Endothelial cell of umbilical vein (primary cell): ENCODE data around the gene PRKAB2. TPM values are rescaled to one million over a fixed set of nuclear protein-coding genes. Genes with fewer than 3 reads are reported as not detected.

Experiments used
- BruUV-seq: library from RNA; stranded (reverse); fragments of 400-500 nt; replicated peaks from 2 replicates; lab custom pipeline; 2021; lab: Mats Ljungman, UMichigan
- CTCF ChIA-PET: fragments of 300-600, 350-600 bp; sonication (Branson Sonifier 250); formaldehyde crosslinking; loops from one replicate; lab custom pipeline; 2021; ENCODE audit warnings: antibody characterized with exemption, inconsistent platforms; lab: Charles Lee
- POLR2A ChIA-PET: fragments of 300-600, 350-600 bp; sonication (Branson Sonifier 250); formaldehyde crosslinking; loops from one replicate; lab custom pipeline; 2021; ENCODE audit warnings: antibody characterized with exemption, inconsistent platforms; lab: Charles Lee
- DNase-seq: peaks from one replicate; pipeline ENCODE4 v3.0.0-alpha.2; 2011; ENCODE audit warnings: low read depth, low spot score
- FAIRE-seq: peaks from 2 replicates; lab custom pipeline; 2011; peaks lifted over from hg19 to GRCh38; lab: Jason Lieb, UNC
- H2AFZ ChIP-seq: 2 replicates; pipeline ENCODE4 v1.6.0; 2012; ENCODE audit warnings: low read depth, low read length, control low read depth, inconsistent platforms
- H3K27ac ChIP-seq: 2 replicates; pipeline ENCODE4 v1.5.1; 2011; ENCODE audit warnings: low read depth, mild to moderate bottlenecking, control low read depth, low read length, moderate library complexity; ENCODE audit not compliant: insufficient read depth
- H3K27me3 ChIP-seq, 2 experiments: 2 replicates each; pipeline versions ENCODE4 v1.6.0 to v1.6.1; 2011; ENCODE audit warnings: low read length in 2 of 2, mixed read lengths in 1 of 2; ENCODE audit not compliant: control insufficient read depth in 2 of 2, insufficient read depth in 2 of 2
- H3K36me3 ChIP-seq, 2 experiments: 2 replicates in 1 of 2; 3 replicates in 1 of 2; pipeline ENCODE4 v1.5.1; 2011; ENCODE audit warnings: low read length in 2 of 2, mild to moderate bottlenecking in 1 of 2, moderate library complexity in 1 of 2; ENCODE audit not compliant: control insufficient read depth in 2 of 2, insufficient read depth in 2 of 2; ENCODE audit errors: extremely low read depth in 1 of 2
- H3K4me1 ChIP-seq: 3 replicates; pipeline ENCODE4 v1.5.1; 2011; ENCODE audit warnings: mild to moderate bottlenecking, low read length; ENCODE audit not compliant: control insufficient read depth, insufficient read depth; ENCODE audit errors: extremely low read depth
- H3K4me2 ChIP-seq: 2 replicates; pipeline ENCODE4 v1.6.1; 2011; ENCODE audit warnings: low read length, control low read depth, mixed read lengths; ENCODE audit not compliant: insufficient read depth
- H3K4me3 ChIP-seq, 3 experiments: fragments of 200-600 bp in 1 of 3; sonication (generic), shearing (Covaris generic) in 1 of 3; replicated peaks in 1 of 3; 2 replicates each; pipeline ENCODE4 v1.5.1; 2011 to 2016; ENCODE audit warnings: control low read depth in 3 of 3, low read length in 3 of 3, mild to moderate bottlenecking in 2 of 3, inconsistent platforms in 1 of 3, low read depth in 1 of 3, moderate library complexity in 1 of 3; ENCODE audit not compliant: insufficient read depth in 1 of 3
- H3K79me2 ChIP-seq: 2 replicates; pipeline ENCODE4 v1.6.0; 2012; ENCODE audit warnings: low read length, inconsistent platforms; ENCODE audit not compliant: control insufficient read depth, insufficient read depth
- H3K9ac ChIP-seq: replicated peaks from 2 replicates; pipeline ENCODE3; 2011; ENCODE audit warnings: low read length, control low read depth; ENCODE audit not compliant: insufficient read depth; ENCODE audit errors: extremely low read depth
- H3K9me1 ChIP-seq: replicated peaks from 3 replicates; pipeline ENCODE4 v1.6.0; 2011; ENCODE audit warnings: mild to moderate bottlenecking, low read length; ENCODE audit not compliant: control insufficient read depth, insufficient read depth; ENCODE audit errors: extremely low read depth
- H3K9me3 ChIP-seq: replicated peaks from 2 replicates; pipeline ENCODE4 v1.5.1; 2012; ENCODE audit warnings: low read length, inconsistent platforms; ENCODE audit not compliant: control insufficient read depth, insufficient read depth
- H4K20me1 ChIP-seq: replicated peaks from 2 replicates; pipeline ENCODE3; 2011; ENCODE audit warnings: mild to moderate bottlenecking, low read length; ENCODE audit not compliant: control insufficient read depth, insufficient read depth; ENCODE audit errors: extremely low read depth
- EZH2 ChIP-seq: IDR thresholded peaks from 2 replicates; pipeline ENCODE4 v1.6.1; 2012; ENCODE audit warnings: borderline replicate concordance, low read depth, mild to moderate bottlenecking, moderate library complexity, low read length, inconsistent platforms; ENCODE audit not compliant: severe bottlenecking
- FOS ChIP-seq: IDR thresholded peaks from 2 replicates; pipeline ENCODE4 v1.6.1; 2011; ENCODE audit warnings: mild to moderate bottlenecking, low read length, moderate library complexity, borderline replicate concordance; ENCODE audit not compliant: insufficient read depth
- GATA2 ChIP-seq: IDR thresholded peaks from 2 replicates; pipeline ENCODE4 v1.7.0; 2011; ENCODE audit warnings: low read depth, mild to moderate bottlenecking, moderate library complexity, mixed read lengths, low read length; ENCODE audit not compliant: insufficient read length, insufficient read depth
- JUN ChIP-seq: IDR thresholded peaks from 2 replicates; pipeline ENCODE4 v1.6.1; 2011; ENCODE audit warnings: borderline replicate concordance, low read depth; ENCODE audit not compliant: insufficient read length, insufficient read depth
- MAX ChIP-seq: IDR thresholded peaks from 2 replicates; pipeline ENCODE4 v1.6.1; 2011; ENCODE audit not compliant: insufficient read depth, insufficient read length
- MYC ChIP-seq: IDR thresholded peaks from one replicate; pipeline ENCODE4 v1.6.1; 2011; ENCODE audit warnings: mild to moderate bottlenecking, low read depth, low read length
- POLR2A ChIP-seq: IDR thresholded peaks from 2 replicates; pipeline ENCODE4 v1.6.1; 2012; ENCODE audit warnings: low read depth, mild to moderate bottlenecking, control low read depth, low read length
- POLR2AphosphoS5 ChIP-seq: IDR thresholded peaks from 2 replicates; pipeline ENCODE4 v1.6.1; 2012; ENCODE audit warnings: low read depth, mild to moderate bottlenecking, control low read depth, low read length, moderate library complexity; ENCODE audit not compliant: insufficient read depth
- dilution Hi-C: fragments of 300-500 bp; cut with MboI; formaldehyde crosslinking; loops from one replicate; pipeline ENCODE4 v1.15.0; 2019; ENCODE audit warnings: low sequenced_read_pairs; ENCODE audit not compliant: extremely low pct_ligation_motif_present
- intact Hi-C: fragments of 100-400 bp; cut with micrococcal nuclease; formaldehyde crosslinking; loops from one replicate; pipeline ENCODE4 v1.10.0; 2022
- polyA plus RNA-seq, 4 experiments: library from polyadenylated mRNA; depleted of rRNA in 3 of 4; stranded (reverse) in 3 of 4; unstranded in 1 of 4; fragments of >200 nt; gene quantifications; 2 replicates each; pipeline versions ENCODE4 v1.2.1 to v1.2.3, GENCODE V29; 2011 to 2012; ENCODE audit warnings: missing spikeins in 1 of 4
- total RNA-seq: library from RNA; stranded (reverse); gene quantifications from 2 replicates; pipeline ENCODE4 v1.2.3, GENCODE V29; 2021
- TF ChIP-seq, protein P1 (sequence below), 2 donors: IDR thresholded peaks; 1 replicate in 1 of 2; 2 replicates in 1 of 2; pipeline ENCODE4 v1.5.1; 2011; ENCODE audit warnings: low read length in 2 of 2, mild to moderate bottlenecking in 2 of 2, moderate library complexity in 2 of 2, control low read depth in 1 of 2, inconsistent platforms in 1 of 2, low read depth in 1 of 2; ENCODE audit not compliant: insufficient read depth in 1 of 2; ENCODE audit errors: extremely low read depth in 1 of 2

Gene PRKAB2
- total and polyA plus RNA-seq, 2 donors (not counting 3 experiments of a cell fraction or from before 2014, with no cell fraction given): 6.2 to 7.4 TPM

DNA sequence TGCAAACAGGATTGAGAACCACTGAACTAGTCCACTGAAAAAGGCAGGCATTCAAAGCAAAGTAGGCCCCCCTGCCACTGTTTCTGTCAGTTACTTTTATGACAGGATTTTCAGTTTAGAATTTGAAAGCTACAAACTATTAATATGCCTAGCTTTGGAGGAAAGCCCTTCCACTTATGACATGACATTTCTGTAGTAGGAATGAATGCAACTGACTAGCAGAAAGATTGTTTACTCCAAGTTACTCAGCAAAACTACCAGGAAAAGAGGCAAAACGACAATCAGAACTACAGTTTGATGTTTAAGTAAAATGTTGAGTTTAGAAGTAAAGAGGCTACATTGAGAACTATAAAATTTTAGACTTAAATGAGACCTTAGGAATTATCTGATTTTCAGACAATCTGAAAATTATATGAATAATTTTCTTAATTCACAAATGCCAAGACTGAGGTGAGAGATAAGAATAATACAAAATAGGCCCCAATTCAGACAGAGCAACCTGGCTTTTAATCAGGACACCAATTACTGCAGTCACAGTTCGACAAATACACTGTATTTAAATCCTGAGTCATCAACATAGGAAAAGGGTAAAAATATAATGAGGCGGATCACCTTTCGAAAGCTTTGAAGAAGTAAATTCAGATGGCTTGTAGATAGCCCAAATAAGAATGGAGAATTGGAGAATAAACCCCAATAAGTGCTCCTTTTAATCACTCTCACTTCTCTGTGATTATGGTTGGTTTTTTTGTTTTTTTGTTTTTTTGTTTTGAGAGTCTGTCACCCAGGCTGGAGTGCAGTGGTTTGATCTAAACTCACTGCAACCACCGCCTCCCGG, 2.2 kb downstream of the PRKAB2 start:
- H3K9me1 ChIP-seq: no peaks in the 10 kb centered on the region
- H3K36me3 ChIP-seq: no peaks in the 10 kb centered on the region
- H3K9ac ChIP-seq: no peak overlapping the region
- no TSS peak for BruUV-seq
- dilution Hi-C loops (no loop called here), intact Hi-C loops (loop anchor here (5.0 kb wide), 3 partner anchors 88 to 427 kb away; partner anchors contain the start of gene BCL9)
- no peak for FAIRE-seq
- ChIA-PET POLR2A (no interaction called here), CTCF (interaction anchor here (3.7 kb wide), 1 partner anchor 73 kb away, joined by 63 read pairs; the partner anchor contains the start of gene CHD1L)
- TF ChIP-seq POLR2AphosphoS5: no peak
- no peak overlapping the region for H3K4me2 ChIP-seq
- H3K9me3 ChIP-seq: no peaks in the 10 kb centered on the region
- no peaks in the 10 kb centered on the region for H3K27me3 ChIP-seq
- no peak overlapping the region for H3K4me3 ChIP-seq
- H3K4me1 ChIP-seq: peaks cover 12% of the 10 kb centered on the region
- peaks cover 13% of the 10 kb centered on the region for H3K79me2 ChIP-seq
- DNase-seq: no peak
- no peaks in the 10 kb centered on the region for H4K20me1 ChIP-seq
- no peak overlapping the region for H2AFZ ChIP-seq
- no peak overlapping the region for H3K27ac ChIP-seq

DNA sequence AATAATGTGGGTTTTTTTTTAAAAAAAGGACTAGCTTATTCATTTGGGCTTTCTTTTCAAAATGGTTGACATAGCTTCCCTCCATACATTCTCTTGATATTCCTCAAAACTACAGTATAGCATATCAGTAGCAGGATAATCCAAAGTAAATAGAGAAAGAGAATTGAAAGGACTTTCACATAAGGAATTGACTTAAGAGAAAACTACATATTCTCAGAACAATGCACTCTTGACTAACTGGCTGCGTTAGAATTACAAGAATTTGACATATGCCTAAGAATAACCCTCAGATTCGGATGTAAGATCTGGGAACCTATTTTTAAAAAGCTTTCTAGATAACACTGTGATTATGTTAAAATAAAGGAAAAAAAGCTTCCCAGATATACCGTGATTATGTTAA, 3.1 kb downstream of the PRKAB2 start:
- Histone ChIP-seq H3K4me2 (no peak overlapping the region), H3K27ac (no peak overlapping the region), H3K4me3 (no peak overlapping the region), H3K36me3 (no peaks in the 10 kb centered on the region), H3K27me3 (no peaks in the 10 kb centered on the region), H4K20me1 (no peaks in the 10 kb centered on the region), H3K79me2 (peaks cover 13% of the 10 kb centered on the region), H3K9ac (no peak overlapping the region), H3K4me1 (peaks cover 12% of the 10 kb centered on the region), H3K9me3 (no peaks in the 10 kb centered on the region), H3K9me1 (no peaks in the 10 kb centered on the region), H2AFZ (no peak overlapping the region)
- CTCF ChIA-PET: interaction anchor here (0.8 to 2.3 kb wide), 3 partner anchors 10 to 74 kb away, joined by 3 to 7 read pairs (median 5); partner anchors contain the start of gene CHD1L
- dilution Hi-C loops (no loop called here), intact Hi-C loops (no loop called here)
- no TSS peak for BruUV-seq
- FAIRE-seq: no peak
- DNase-seq: no peak
- TF ChIP-seq MAX: no peak
- TF ChIP-seq, protein P1, sequence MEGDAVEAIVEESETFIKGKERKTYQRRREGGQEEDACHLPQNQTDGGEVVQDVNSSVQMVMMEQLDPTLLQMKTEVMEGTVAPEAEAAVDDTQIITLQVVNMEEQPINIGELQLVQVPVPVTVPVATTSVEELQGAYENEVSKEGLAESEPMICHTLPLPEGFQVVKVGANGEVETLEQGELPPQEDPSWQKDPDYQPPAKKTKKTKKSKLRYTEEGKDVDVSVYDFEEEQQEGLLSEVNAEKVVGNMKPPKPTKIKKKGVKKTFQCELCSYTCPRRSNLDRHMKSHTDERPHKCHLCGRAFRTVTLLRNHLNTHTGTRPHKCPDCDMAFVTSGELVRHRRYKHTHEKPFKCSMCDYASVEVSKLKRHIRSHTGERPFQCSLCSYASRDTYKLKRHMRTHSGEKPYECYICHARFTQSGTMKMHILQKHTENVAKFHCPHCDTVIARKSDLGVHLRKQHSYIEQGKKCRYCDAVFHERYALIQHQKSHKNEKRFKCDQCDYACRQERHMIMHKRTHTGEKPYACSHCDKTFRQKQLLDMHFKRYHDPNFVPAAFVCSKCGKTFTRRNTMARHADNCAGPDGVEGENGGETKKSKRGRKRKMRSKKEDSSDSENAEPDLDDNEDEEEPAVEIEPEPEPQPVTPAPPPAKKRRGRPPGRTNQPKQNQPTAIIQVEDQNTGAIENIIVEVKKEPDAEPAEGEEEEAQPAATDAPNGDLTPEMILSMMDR (IDR thresholded peaks at IDR 0.05; ENCODE audit: extremely low read depth in 1 of 2, insufficient read depth in 1 of 2, low read depth in 1 of 2, low read length in 2 of 2): no peak
- no peak for TF ChIP-seq EZH2
- no peak for TF ChIP-seq GATA2
- no peak for TF ChIP-seq FOS
- TF ChIP-seq JUN: no peak
- TF ChIP-seq POLR2AphosphoS5: no peak
- no peak for TF ChIP-seq POLR2A
- no peak for TF ChIP-seq MYC
- POLR2A ChIA-PET: interaction anchor here (1.3 kb wide), 1 partner anchor 85 kb away, joined by 5 read pairs; no protein-coding TSS in a partner anchor
